GM12801 (cell line): ENCODE results near the gene SELENOM.

ENCODE experiments used
- CTCF ChIP-seq: IDR thresholded peaks from one replicate; pipeline ENCODE4 v1.5.1; 2011; ENCODE audit warnings: control low read depth; ENCODE audit not compliant: insufficient read length; ENCODE audit errors: extremely low read depth

Gene SELENOM

GRCh38 chr22:31119026-31119717 lies 11.8 kb upstream of the SELENOM start:
- TF ChIP-seq CTCF = no peak

- TF ChIP-seq CTCF = no peak
These were observed 10.9 kb upstream of the SELENOM start for GRCh38 chr22:31118046-31118820.

- no peak for TF ChIP-seq CTCF
These were observed 488 bp upstream of the SELENOM start for GRCh38 chr22:31107894-31108218.

GRCh38 chr22:31106731-31107177 lies 614 bp downstream of the SELENOM start:
- TF ChIP-seq CTCF = no peak

- no peak for TF ChIP-seq CTCF
These were observed 1.3 kb downstream of the SELENOM start for GRCh38 chr22:31106001-31106571.

GRCh38 chr22:31105282-31105929 lies 2.0 kb downstream of the SELENOM start:
- no peak for TF ChIP-seq CTCF

GRCh38 chr22:31104869-31105268 lies 2.5 kb downstream of the SELENOM start:
- no peak for TF ChIP-seq CTCF
